KMS-11 (cell line): ENCODE results near the gene USP36.

Source experiments
- H2AFZ ChIP-seq: fragments of 200-600 bp; sonication (generic); 2 replicates; pipeline ENCODE4 v1.6.1; 2016; ENCODE audit warnings: antibody characterized with exemption, mixed run types, low read depth
- H3K27ac ChIP-seq: fragments of 200-600 bp; sonication (generic); 2 replicates; pipeline ENCODE4 v1.6.1; 2016; ENCODE audit warnings: mild to moderate bottlenecking, mixed run types
- H3K27me3 ChIP-seq: fragments of 200-600 bp; sonication (generic); 2 replicates; pipeline ENCODE4 v1.6.1; 2017; ENCODE audit warnings: mild to moderate bottlenecking, low read depth, mixed run types, moderate library complexity; ENCODE audit not compliant: insufficient read depth
- H3K36me3 ChIP-seq: fragments of 200-600 bp; sonication (generic); 2 replicates; pipeline ENCODE4 v1.6.1; 2017; ENCODE audit warnings: mild to moderate bottlenecking, mixed run types; ENCODE audit not compliant: insufficient read depth
- H3K4me1 ChIP-seq: fragments of 200-600 bp; sonication (generic); 2 replicates; pipeline ENCODE4 v1.6.1; 2016; ENCODE audit warnings: mild to moderate bottlenecking, low read depth, mixed run types; ENCODE audit not compliant: poor library complexity, severe bottlenecking
- H3K4me2 ChIP-seq: fragments of 200-600 bp; sonication (generic); 2 replicates; pipeline ENCODE4 v1.7.0; 2016; ENCODE audit warnings: mild to moderate bottlenecking, mixed run types
- H3K4me3 ChIP-seq: fragments of 200-600 bp; sonication (generic); IDR thresholded peaks from 2 replicates; pipeline ENCODE4 v1.6.1; 2017; ENCODE audit warnings: low read depth, low read length, mixed read lengths; ENCODE audit not compliant: insufficient read depth
- H3K79me2 ChIP-seq: fragments of 200-600 bp; sonication (generic); 2 replicates; pipeline ENCODE4 v1.6.1; 2016; ENCODE audit warnings: low read depth, mixed run types; ENCODE audit not compliant: insufficient read depth
- H3K9ac ChIP-seq: fragments of 200-600 bp; sonication (generic); 2 replicates; pipeline ENCODE4 v1.6.1; 2016; ENCODE audit warnings: mild to moderate bottlenecking, mixed run types
- H4K20me1 ChIP-seq: fragments of 200-600 bp; sonication (generic); 2 replicates; pipeline ENCODE4 v1.6.1; 2016; ENCODE audit warnings: mild to moderate bottlenecking, mixed run types; ENCODE audit not compliant: insufficient read depth
- CTCF ChIP-seq: fragments of 200-600 bp; sonication (generic); conservative IDR thresholded peaks from 2 replicates; pipeline ENCODE4 v1.6.1; 2017; ENCODE audit warnings: low read depth, mild to moderate bottlenecking, antibody characterized with exemption, low read length, moderate library complexity, mixed read lengths

Gene USP36

GRCh38 chr17:78796517-78796900 lies 44.1 kb downstream of the USP36 start:
- H3K27ac ChIP-seq = no peak overlapping the region
- H3K36me3 ChIP-seq = peaks cover 20% of the 10 kb centered on the region
- H3K4me2 ChIP-seq = no peak overlapping the region
- H3K4me3 ChIP-seq = no peak overlapping the region
- no peak overlapping the region for H2AFZ ChIP-seq
- H3K9ac ChIP-seq = no peak overlapping the region
- no peak for TF ChIP-seq CTCF
- no peaks in the 10 kb centered on the region; the same call in 1 of the 2 replicates for H3K79me2 ChIP-seq
- H3K27me3 ChIP-seq = no peaks in the 10 kb centered on the region
- no peaks in the 10 kb centered on the region for H4K20me1 ChIP-seq
- no peaks in the 10 kb centered on the region for H3K4me1 ChIP-seq

- Histone ChIP-seq H3K79me2 (no peaks in the 10 kb centered on the region; the same call in 1 of the 2 replicates), H3K4me3 (no peak overlapping the region), H4K20me1 (no peaks in the 10 kb centered on the region), H3K4me1 (no peaks in the 10 kb centered on the region), H3K4me2 (no peak overlapping the region), H3K9ac (no peak overlapping the region), H2AFZ (no peak overlapping the region), H3K27ac (no peak overlapping the region), H3K27me3 (no peaks in the 10 kb centered on the region), H3K36me3 (peaks cover 20% of the 10 kb centered on the region)
- TF ChIP-seq CTCF = no peak
Observed at GRCh38 chr17:78795861-78796516, 44.6 kb downstream of the USP36 start.

- TF ChIP-seq CTCF = no peak
- Histone ChIP-seq H3K27me3 (no peaks in the 10 kb centered on the region), H3K36me3 (peaks cover 20% of the 10 kb centered on the region), H3K9ac (no peak overlapping the region), H4K20me1 (no peaks in the 10 kb centered on the region), H3K4me2 (no peak overlapping the region), H3K27ac (no peak overlapping the region), H3K79me2 (no peaks in the 10 kb centered on the region; the same call in 1 of the 2 replicates), H3K4me3 (no peak overlapping the region), H2AFZ (no peak overlapping the region), H3K4me1 (no peaks in the 10 kb centered on the region)
Observed at GRCh38 chr17:78794864-78795640, 45.6 kb downstream of the USP36 start.

- Histone ChIP-seq H3K27me3 (no peaks in the 10 kb centered on the region), H3K27ac (no peak overlapping the region), H3K4me2 (no peak overlapping the region), H3K4me3 (no peak overlapping the region), H3K79me2 (no peaks in the 10 kb centered on the region; the same call in 1 of the 2 replicates), H4K20me1 (no peaks in the 10 kb centered on the region), H3K9ac (no peak overlapping the region), H3K36me3 (peaks cover 16% of the 10 kb centered on the region), H3K4me1 (no peaks in the 10 kb centered on the region), H2AFZ (no peak overlapping the region)
- no peak for TF ChIP-seq CTCF
Observed at GRCh38 chr17:78794399-78794798, 46.2 kb downstream of the USP36 start.
